GM12878 (cell line): ENCODE measurements around the gene SNED1. TPM values are rescaled to one million over a fixed set of nuclear protein-coding genes. Genes with fewer than 3 reads are reported as not detected.

Experiments
- ATAC-seq: fragments of 200-7000 bp; cut with Tn5 transposase; 3 replicates; pipeline ENCODE4 v1.9.1; 2020; ENCODE audit warnings: mild to moderate bottlenecking, moderate library complexity
- BruUV-seq: library from RNA; stranded (reverse); fragments of 400-500 nt; replicated peaks from 2 replicates; lab custom pipeline; 2021; lab: Mats Ljungman, UMichigan
- CTCF ChIA-PET: fragments of 300-600 bp; sonication (Branson Sonifier 250); formaldehyde crosslinking; extraction: SDS; loops from one replicate; lab custom pipeline; 2021; ENCODE audit warnings: inconsistent platforms; lab: Yijun Ruan, JAX
- POLR2A ChIA-PET: fragments of 350-600 bp; formaldehyde crosslinking; extraction: SDS; loops from one replicate; lab custom pipeline; 2021; ENCODE audit warnings: inconsistent platforms; lab: Charles Lee
- RAD21 ChIA-PET: fragments of 300-600 bp; sonication (Branson Sonifier 250); formaldehyde crosslinking; loops from one replicate; lab custom pipeline; 2023; ENCODE audit warnings: antibody characterized with exemption; ENCODE audit not compliant: unreplicated experiment; lab: Charles Lee
- SMC1A ChIA-PET: fragments of 300-600 bp; sonication (Branson Sonifier 250); formaldehyde crosslinking; loops from one replicate; lab custom pipeline; 2023; ENCODE audit not compliant: unreplicated experiment, uncharacterized antibody; lab: Charles Lee
- DNase-seq: peaks from one replicate; pipeline ENCODE4 v3.0.0-alpha.2; 2011; ENCODE audit warnings: low read depth, low spot score
- FAIRE-seq: peaks from 3 replicates; lab custom pipeline; 2011; peaks lifted over from hg19 to GRCh38; lab: Jason Lieb, UNC
- H2AFZ ChIP-seq: 2 replicates; pipeline ENCODE4 v1.6.0; 2011; ENCODE audit warnings: low read depth, low read length, control low read depth; ENCODE audit not compliant: control insufficient read depth
- H3K27ac ChIP-seq: 2 replicates; pipeline ENCODE4 v1.5.1; 2011; ENCODE audit warnings: control low read depth; ENCODE audit not compliant: control insufficient read depth, insufficient read depth
- H3K27me3 ChIP-seq, 2 experiments: replicated peaks in 1 of 2; 2 replicates each; pipeline versions ENCODE4 v1.6.0 to v1.6.1; 2011; ENCODE audit warnings: low read length in 1 of 2; ENCODE audit not compliant: control insufficient read depth in 2 of 2, insufficient read depth in 2 of 2
- H3K36me3 ChIP-seq, 2 experiments: 2 replicates each; pipeline ENCODE4 v1.5.1; 2011; ENCODE audit warnings: low read length in 1 of 2; ENCODE audit not compliant: control insufficient read depth in 2 of 2, insufficient read depth in 2 of 2
- H3K4me1 ChIP-seq: 2 replicates; pipeline ENCODE4 v1.6.1; 2011; ENCODE audit warnings: mild to moderate bottlenecking, low read length, moderate library complexity, mixed read lengths; ENCODE audit not compliant: control insufficient read depth, insufficient read depth
- H3K4me2 ChIP-seq: 2 replicates; pipeline ENCODE4 v1.6.0; 2011; ENCODE audit warnings: control low read depth; ENCODE audit not compliant: control insufficient read depth, insufficient read depth
- H3K4me3 ChIP-seq: fragments of 200-600 bp; sonication (generic); 2 replicates; pipeline ENCODE4 v1.5.1; 2016
- H3K79me2 ChIP-seq: 2 replicates; pipeline ENCODE4 v1.6.0; 2011; ENCODE audit warnings: low read length; ENCODE audit not compliant: control insufficient read depth, insufficient read depth
- H3K9ac ChIP-seq: 2 replicates; pipeline ENCODE4 v1.8.0; 2011; ENCODE audit warnings: low read length, control low read depth, mixed read lengths; ENCODE audit not compliant: control insufficient read depth, insufficient read depth
- H3K9me3 ChIP-seq: replicated peaks from 3 replicates; pipeline ENCODE4 v1.5.1; 2011; ENCODE audit warnings: mild to moderate bottlenecking, low read length; ENCODE audit not compliant: control insufficient read depth, insufficient read depth
- H4K20me1 ChIP-seq: 2 replicates; pipeline ENCODE4 v1.6.0; 2011; ENCODE audit not compliant: control insufficient read depth, insufficient read depth
- BRCA1 ChIP-seq: IDR thresholded peaks from 2 replicates; pipeline ENCODE4 v1.6.1; 2011; ENCODE audit warnings: low read depth, low read length, improper control_type of control experiment
- CREM ChIP-seq: IDR thresholded peaks from 2 replicates; pipeline ENCODE4 v1.6.1; 2014; ENCODE audit warnings: antibody characterized with exemption, low read depth
- E2F8 ChIP-seq: fragments of 450-650 bp; IDR thresholded peaks from 2 replicates; pipeline ENCODE4 v1.6.1; 2018; ENCODE audit warnings: mild to moderate bottlenecking, low read depth, moderate library complexity; ENCODE audit not compliant: partially characterized antibody
- IKZF1 ChIP-seq: fragments of 450-650 bp; conservative IDR thresholded peaks from 2 replicates; pipeline ENCODE4 v1.6.1; 2017; ENCODE audit warnings: antibody characterized with exemption, mild to moderate bottlenecking
- JUNB ChIP-seq: IDR thresholded peaks from 2 replicates; pipeline ENCODE4 v1.6.1; 2016; ENCODE audit warnings: antibody characterized with exemption, mild to moderate bottlenecking
- MYB ChIP-seq: fragments of 150-350 bp; IDR thresholded peaks from 2 replicates; pipeline ENCODE4 v1.6.1; 2014; ENCODE audit warnings: mild to moderate bottlenecking, low read depth, low read length, borderline replicate concordance
- NFXL1 ChIP-seq: fragments of 450-650 bp; IDR thresholded peaks from 2 replicates; pipeline ENCODE4 v1.6.1; 2017; ENCODE audit warnings: antibody characterized with exemption, mild to moderate bottlenecking, borderline replicate concordance
- NR2F1 ChIP-seq: fragments of 450-650 bp; conservative IDR thresholded peaks from 2 replicates; pipeline ENCODE4 v1.6.1; 2017; ENCODE audit warnings: mild to moderate bottlenecking
- SMAD1 ChIP-seq: fragments of 450-650 bp; IDR thresholded peaks from 2 replicates; pipeline ENCODE4 v1.6.1; 2018; ENCODE audit warnings: mild to moderate bottlenecking, low read depth; ENCODE audit not compliant: partially characterized antibody
- ZBTB4 ChIP-seq: fragments of 450-650 bp; formaldehyde crosslinking; IDR thresholded peaks from 2 replicates; pipeline ENCODE4 v1.4.0; 2022; ENCODE audit warnings: mild to moderate bottlenecking, moderate library complexity
- ZNF207 ChIP-seq: fragments of 450-650 bp; IDR thresholded peaks from 2 replicates; pipeline ENCODE4 v1.6.1; 2014; ENCODE audit warnings: antibody characterized with exemption, mild to moderate bottlenecking, borderline replicate concordance
- WGBS: methylation state at CpG from one replicate; pipeline ENCODE4 v1.1.6; 2016; ENCODE audit warnings: low lambda C conversion rate; ENCODE audit not compliant: insufficient replicate concordance, insufficient coverage; ENCODE audit errors: missing lambda C conversion rate; 5-methylcytosine and 5-hydroxymethylcytosine counted together
- in situ Hi-C: fragments of 300-500 bp; cut with MboI; formaldehyde crosslinking; loops from 9 replicates; pipeline ENCODE4 v1.14.3; 2018; ENCODE audit warnings: mixed read lengths
- intact Hi-C: fragments of 100-400 bp; cut with micrococcal nuclease; formaldehyde crosslinking; loops from one replicate; pipeline ENCODE4 v1.14.2; 2022; ENCODE audit not compliant: unreplicated experiment
- polyA plus RNA-seq, 11 experiments: library from polyadenylated mRNA; depleted of rRNA in 4 of 11; unstranded in 6 of 11; stranded (reverse) in 5 of 11; fragments of >200 nt; fragmentation: Nextera tagmentation in 4 of 11; fragmentation: Illumina TruSeq in 1 of 11; extraction: Ambion mirVana in 4 of 11; extraction: Trizol in 1 of 11; gene quantifications; 1 replicate in 1 of 11; 2 replicates in 10 of 11; pipeline versions ENCODE4 v1.2.1 to v1.2.3, GENCODE V29; 2011 to 2016; ENCODE audit warnings: inconsistent platforms in 2 of 11, missing spikeins in 2 of 11, low read depth in 1 of 11
- total RNA-seq, 4 experiments: library from RNA; depleted of rRNA in 3 of 4; stranded (reverse); fragments of >200 nt in 3 of 4; fragmentation: Illumina TruSeq in 1 of 4; extraction: Trizol in 1 of 4; gene quantifications; 2 replicates each; pipeline versions ENCODE4 v1.2.1 to v1.2.3, GENCODE V29; 2013 to 2021

The SNED1 gene
- total and polyA plus RNA-seq, 10 of the 15 experiments (the other 5 are each of a cell fraction or from before 2014, with no cell fraction given), result 0.05 to 8.4 (median 3.0) TPM

GRCh38 chr2:241050624-241051577, 52.5 kb downstream of the SNED1 start (continued):
- TF ChIP-seq NFXL1 (no peak), BRCA1 (no peak), JUNB (no peak), ZNF207 (no peak), SMAD1 (no peak), IKZF1 (no peak), MYB (no peak)
- TF ChIP-seq, all 136 proteins: peak for 5

GRCh38 chr2:241051578-241052487, 53.4 kb downstream of the SNED1 start:
- no peak overlapping the region for H3K9ac ChIP-seq
- ChIA-PET SMC1A (no interaction called here), POLR2A (no interaction called here), CTCF (no interaction called here), RAD21 (interaction anchor here (0.8 kb wide), 1 partner anchor 14 kb away, joined by 3 read pairs; no protein-coding TSS in a partner anchor)
- in situ Hi-C loops, result no loop called here
- no peak; the same call in 2 of the 3 replicates for ATAC-seq
- H4K20me1 ChIP-seq, result no peaks in the 10 kb centered on the region
- intact Hi-C loops, result no loop called here
- no peak for FAIRE-seq
- no peaks in the 10 kb centered on the region for H3K27me3 ChIP-seq
- no TSS peak for BruUV-seq
- 85% methylated on average over 32 of the region's 33 CpGs for WGBS
- H3K27ac ChIP-seq, result no peak overlapping the region
- peaks cover 4% of the 10 kb centered on the region for H3K4me1 ChIP-seq
- no peaks in the 10 kb centered on the region for H3K9me3 ChIP-seq
- H2AFZ ChIP-seq, result no peak overlapping the region
- no peaks in the 10 kb centered on the region for H3K79me2 ChIP-seq
- H3K4me2 ChIP-seq, result no peak overlapping the region
- no peak for DNase-seq
- H3K36me3 ChIP-seq, result no peaks in the 10 kb centered on the region; a peak in 1 of 4 replicates
- H3K4me3 ChIP-seq, result no peak overlapping the region
- TF ChIP-seq NR2F1 (no peak), E2F8 (no peak), MYB (no peak), CREM (no peak), ZBTB4 (no peak)
